Ovary (tissue), 9 donors: ENCODE measurements around the gene STON1. TPM values are rescaled to one million over a fixed set of nuclear protein-coding genes. Genes with fewer than 3 reads are reported as not detected.

Experiments used
- DNase-seq, 5 donors: peaks; one replicate each; pipeline ENCODE4 v3.0.0-alpha.2; 2019 to 2020
- H3K27ac ChIP-seq, 2 donors: fragments of 200-600 bp; one replicate each; pipeline versions ENCODE4 v1.5.1 to v1.8.0; 2019 to 2022
- H3K27me3 ChIP-seq: fragments of 200-600 bp; one replicate; pipeline ENCODE4 v1.8.0; 2022
- H3K36me3 ChIP-seq: fragments of 200-600 bp; sonication (generic); one replicate; pipeline ENCODE4 v1.5.1; 2019
- H3K4me1 ChIP-seq: one replicate; pipeline ENCODE4 v1.8.1; 2013; ENCODE audit warnings: mild to moderate bottlenecking, moderate library complexity; ENCODE audit not compliant: insufficient read depth
- H3K4me3 ChIP-seq: fragments of 200-600 bp; sonication (generic); one replicate; pipeline ENCODE4 v1.5.1; 2017
- H3K9me3 ChIP-seq, 2 donors: fragments of 200-600 bp in 1 of 2; sonication (generic) in 1 of 2; one replicate each; pipeline versions ENCODE4 v1.5.1 to v1.8.1; 2013 to 2019; ENCODE audit warnings: mild to moderate bottlenecking in 1 of 2, moderate library complexity in 1 of 2
- EP300 ChIP-seq: sonication (generic); formaldehyde crosslinking; IDR thresholded peaks from one replicate; pipeline ENCODE4 v1.6.1; 2017; ENCODE audit warnings: antibody characterized with exemption
- POLR2A ChIP-seq: fragments of 450-650 bp; IDR thresholded peaks from one replicate; pipeline ENCODE4 v1.6.1; 2017; ENCODE audit warnings: antibody characterized with exemption, mild to moderate bottlenecking, moderate library complexity
- WGBS, 3 donors: extraction: QIAGEN DNeasy Blood & Tissue Kit in 1 of 3; methylation state at CpG; one replicate each; pipeline versions ENCODE4 v1.1.5 to v1.1.7; 2013 to 2017; 5-methylcytosine and 5-hydroxymethylcytosine counted together
- intact Hi-C, 4 donors: fragments of 100-400 bp; cut with DNase I; formaldehyde crosslinking; loops; one replicate each; pipeline versions ENCODE4 v1.11.0 to v1.15.1; 2022 to 2023
- polyA plus RNA-seq, 2 donors: library from polyadenylated mRNA; stranded (reverse); fragments of 200-250 nt in 1 of 2; fragments of 350-450 nt in 1 of 2; fragmentation: Illumina TruSeq in 1 of 2; extraction: RNeasy Lipid Tissue Mini Kit (QIAGEN cat#74804) in 1 of 2; gene quantifications; one replicate each; pipeline ENCODE4 v1.2.3, GENCODE V29; 2013 to 2014
- total RNA-seq, 7 donors: library from RNA; depleted of rRNA in 2 of 7; stranded (reverse); fragments of >200 nt in 2 of 7; fragmentation: NEBNext Ultra II Directional in 3 of 7; extraction: Animal tissue kit (Norgen Biotek cat#: 25700) in 3 of 7; gene quantifications; one replicate each; pipeline versions ENCODE4 v1.1.0 to v1.2.4, GENCODE V29; 2016 to 2023
- TF ChIP-seq, protein P1 (sequence below), 3 donors: fragments of 450-650 bp in 2 of 3; fragments of 200-600 bp in 1 of 3; IDR thresholded peaks; one replicate each; pipeline versions ENCODE4 v1.5.1 to v1.8.0; 2016 to 2022; ENCODE audit warnings: antibody characterized with exemption in 3 of 3, mild to moderate bottlenecking in 1 of 3
- donor health status: DM: no; HTN: no; CAD: no; lungs with moderate emphysema.
- donor health status: DM: no; HTN: no; CAD: no.
- donor health status: Bipolar disorder and iron deficiency.
- donor health status: DM: yes; HTN: yes; CAD: no.
- donor health status: DM: no; HTN: no; CAD: no.
- donor health status: DM: yes; HTN: yes; CAD: no.

The STON1 gene
- total and polyA plus RNA-seq, 9 donors, result 17.7 to 52.5 (median 38.0) TPM

- DNase-seq, result peak in 2 of 5 donors; percentile 31 to 40
- intact Hi-C loops, result loop anchor here in 2 of 4 donors (5.0 to 10.0 kb wide), 2 partner anchors 51 to 53 kb away; no protein-coding TSS in a partner anchor
- Histone ChIP-seq H3K27me3 (no peaks in the 10 kb centered on the region), H3K4me1 (peaks cover 8% of the 10 kb centered on the region), H3K9me3 (no peaks in the 10 kb centered on the region), H3K27ac (peak overlapping the region in 1 of 2 donors; percentile 45), H3K4me3 (no peak overlapping the region), H3K36me3 (no peaks in the 10 kb centered on the region)
- no peak for TF ChIP-seq POLR2A
- TF ChIP-seq EP300, result no peak
- TF ChIP-seq, protein P1, sequence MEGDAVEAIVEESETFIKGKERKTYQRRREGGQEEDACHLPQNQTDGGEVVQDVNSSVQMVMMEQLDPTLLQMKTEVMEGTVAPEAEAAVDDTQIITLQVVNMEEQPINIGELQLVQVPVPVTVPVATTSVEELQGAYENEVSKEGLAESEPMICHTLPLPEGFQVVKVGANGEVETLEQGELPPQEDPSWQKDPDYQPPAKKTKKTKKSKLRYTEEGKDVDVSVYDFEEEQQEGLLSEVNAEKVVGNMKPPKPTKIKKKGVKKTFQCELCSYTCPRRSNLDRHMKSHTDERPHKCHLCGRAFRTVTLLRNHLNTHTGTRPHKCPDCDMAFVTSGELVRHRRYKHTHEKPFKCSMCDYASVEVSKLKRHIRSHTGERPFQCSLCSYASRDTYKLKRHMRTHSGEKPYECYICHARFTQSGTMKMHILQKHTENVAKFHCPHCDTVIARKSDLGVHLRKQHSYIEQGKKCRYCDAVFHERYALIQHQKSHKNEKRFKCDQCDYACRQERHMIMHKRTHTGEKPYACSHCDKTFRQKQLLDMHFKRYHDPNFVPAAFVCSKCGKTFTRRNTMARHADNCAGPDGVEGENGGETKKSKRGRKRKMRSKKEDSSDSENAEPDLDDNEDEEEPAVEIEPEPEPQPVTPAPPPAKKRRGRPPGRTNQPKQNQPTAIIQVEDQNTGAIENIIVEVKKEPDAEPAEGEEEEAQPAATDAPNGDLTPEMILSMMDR (IDR thresholded peaks at IDR 0.05), result no peak
- WGBS, 3 donors, result 43 to 56% (median 47%) methylated on average over 11 of the region's 11 CpGs
Observed at GRCh38 chr2:48525269-48525943, 4.5 kb upstream of the STON1 start.

DNA sequence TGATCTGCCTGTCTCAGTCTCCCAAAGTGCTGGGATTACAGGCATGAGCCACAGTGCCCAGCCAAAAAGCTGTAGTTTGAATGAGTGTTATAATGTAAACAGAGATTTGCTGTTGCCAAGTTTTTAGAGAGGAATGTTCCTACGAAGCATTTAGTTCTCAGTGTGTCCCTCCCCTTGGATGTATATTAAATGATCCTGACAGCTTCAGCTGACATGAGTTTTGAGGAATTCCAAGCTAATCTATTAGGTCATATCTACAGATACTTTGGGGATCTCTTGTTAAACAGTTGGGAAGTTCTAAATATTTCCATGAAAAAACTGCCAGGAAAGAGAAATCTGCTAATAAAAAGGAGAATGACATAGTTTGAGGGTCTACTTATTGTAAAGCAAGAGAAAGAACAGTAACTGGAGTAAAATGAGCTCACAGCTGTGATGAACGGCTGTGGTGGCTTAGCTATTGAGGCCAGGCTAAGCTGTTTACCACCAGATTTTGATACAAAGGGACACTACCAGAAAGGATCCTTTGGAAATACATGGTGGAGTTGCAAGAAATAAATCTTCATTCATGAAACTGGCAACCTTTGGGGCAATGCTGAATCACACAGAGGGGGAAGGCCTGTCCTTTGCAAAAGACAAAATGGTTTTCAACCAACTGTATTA is 2.6 kb upstream of the STON1 start:
- Histone ChIP-seq H3K9me3 (no peaks in the 10 kb centered on the region), H3K4me3 (no peak overlapping the region), H3K36me3 (no peaks in the 10 kb centered on the region), H3K4me1 (peaks cover 10% of the 10 kb centered on the region), H3K27ac (peak overlapping the region in 1 of 2 donors; percentile 26), H3K27me3 (no peaks in the 10 kb centered on the region)
- intact Hi-C loops, result loop anchor here in 2 of 4 donors (5.0 to 10.0 kb wide), 2 partner anchors 53 to 55 kb away; no protein-coding TSS in a partner anchor
- whole genome bisulfite sequencing, 3 donors, result 14 to 25% (median 18%) methylated on average over 2 of the region's 2 CpGs
- TF ChIP-seq, protein P1 (IDR thresholded peaks at IDR 0.05), result no peak
- no peak for TF ChIP-seq POLR2A
- TF ChIP-seq EP300, result no peak
- no peak for DNase-seq

DNA sequence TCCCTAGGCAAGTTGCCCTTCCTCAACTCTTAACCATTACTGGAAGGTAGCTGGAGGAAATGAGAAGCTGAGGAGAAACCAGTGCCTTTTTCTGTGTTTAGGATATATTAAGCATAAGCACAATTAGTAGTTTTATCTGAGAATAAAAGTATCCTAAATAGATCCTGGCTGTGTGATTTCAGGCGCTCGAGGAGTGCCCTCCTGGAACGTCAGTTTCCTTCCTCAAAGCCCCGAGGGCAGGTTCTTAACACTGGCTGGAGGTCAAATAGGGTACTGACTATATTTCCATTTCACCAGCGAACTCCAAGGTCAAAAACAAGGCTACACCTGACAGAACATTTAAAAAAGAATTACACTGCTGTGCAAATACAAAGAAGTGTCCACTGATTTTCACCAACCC is 1.5 kb upstream of the STON1 start:
- no peak overlapping the region for H3K27ac ChIP-seq
- H3K9me3 ChIP-seq, result no peaks in the 10 kb centered on the region
- peaks cover 10% of the 10 kb centered on the region for H3K4me1 ChIP-seq
- no peaks in the 10 kb centered on the region for H3K36me3 ChIP-seq
- H3K4me3 ChIP-seq, result no peak overlapping the region
- intact Hi-C loops, result loop anchor here in 2 of 4 donors (5.0 to 10.0 kb wide), 2 partner anchors 54 to 56 kb away; no protein-coding TSS in a partner anchor
- 74 to 80% (median 79%) methylated on average over 5 of the region's 5 CpGs for WGBS, 3 donors
- H3K27me3 ChIP-seq, result no peaks in the 10 kb centered on the region
- TF ChIP-seq EP300 (no peak), POLR2A (no peak)
- TF ChIP-seq, protein P1 (IDR thresholded peaks at IDR 0.05), result no peak
- DNase-seq, result no peak

- Histone ChIP-seq H3K27me3 (no peaks in the 10 kb centered on the region), H3K27ac (no peak overlapping the region), H3K4me3 (peak overlapping the region; percentile 97), H3K9me3 (no peaks in the 10 kb centered on the region), H3K4me1 (peaks cover 10% of the 10 kb centered on the region), H3K36me3 (no peaks in the 10 kb centered on the region)
- WGBS, 3 donors, result 28 to 34% (median 31%) methylated on average over 7 of the region's 7 CpGs
- intact Hi-C loops, result loop anchor here in 2 of 4 donors (5.0 to 10.0 kb wide), 2 partner anchors 54 to 57 kb away; no protein-coding TSS in a partner anchor
- TF ChIP-seq POLR2A, result no peak
- peak; percentile 37 to 55 (median 52) for DNase-seq
Observed at GRCh38 chr2:48529194-48529593, 760 bp upstream of the STON1 start.
